HepG2 (cell line): ENCODE measurements around the gene RAB30. TPM values are rescaled to one million over a fixed set of nuclear protein-coding genes. Genes with fewer than 3 reads are reported as not detected.

ENCODE experiments used
- ATAC-seq: fragments of 200-7000 bp; cut with Tn5 transposase; 3 replicates; pipeline ENCODE4 v1.9.1; 2020; ENCODE audit warnings: mild to moderate bottlenecking, moderate library complexity
- BruUV-seq: library from RNA; stranded (reverse); fragments of 400-500 nt; replicated peaks from 2 replicates; lab custom pipeline; 2021; lab: Mats Ljungman, UMichigan
- CTCF ChIA-PET: fragments of 300-600 bp; formaldehyde crosslinking; extraction: SDS; loops from one replicate; lab custom pipeline; 2021; ENCODE audit warnings: low total read pairs, inconsistent platforms, low intra/inter-chr PET ratio; lab: Yijun Ruan, JAX
- POLR2A ChIA-PET: fragments of 350-600 bp; sonication (Branson Sonifier 250); formaldehyde crosslinking; loops from one replicate; lab custom pipeline; 2020; ENCODE audit warnings: antibody characterized with exemption, inconsistent platforms; lab: Yijun Ruan, JAX
- DNase-seq: peaks from one replicate; pipeline ENCODE4 v3.0.0-alpha.2; 2015; ENCODE audit warnings: low spot score
- FAIRE-seq: peaks from 3 replicates; lab custom pipeline; 2011; peaks lifted over from hg19 to GRCh38; lab: Jason Lieb, UNC
- H2AFZ ChIP-seq: one replicate; pipeline ENCODE4 v1.6.1; 2011; ENCODE audit warnings: low read length, inconsistent platforms
- H3K27ac ChIP-seq: fragments of 300-600 bp; 3 replicates; pipeline ENCODE4 v1.8.0; 2011; ENCODE audit warnings: mixed run types, mild to moderate bottlenecking, mixed read lengths, low read length, inconsistent platforms; ENCODE audit not compliant: insufficient read depth; ENCODE audit errors: extremely low read length
- H3K27me3 ChIP-seq, 2 experiments: fragments of 200-600 bp in 1 of 2; 2 replicates in 1 of 2; 3 replicates in 1 of 2; pipeline versions ENCODE4 v1.6.0 to v1.8.0; 2011; ENCODE audit warnings: low read length in 2 of 2, mild to moderate bottlenecking in 2 of 2, moderate library complexity in 2 of 2, inconsistent platforms in 1 of 2; ENCODE audit not compliant: insufficient read depth in 2 of 2, control insufficient read depth in 1 of 2
- H3K36me3 ChIP-seq, 2 experiments: fragments of 200-600 bp in 1 of 2; replicated peaks in 1 of 2; 2 replicates in 1 of 2; 3 replicates in 1 of 2; pipeline versions ENCODE4 v1.5.1 to v1.8.0; 2011; ENCODE audit warnings: low read length in 2 of 2, inconsistent platforms in 1 of 2; ENCODE audit not compliant: insufficient read depth in 2 of 2, control insufficient read depth in 1 of 2
- H3K4me1 ChIP-seq: 2 replicates; pipeline ENCODE4 v1.5.1; 2012; ENCODE audit warnings: low read length, inconsistent platforms; ENCODE audit not compliant: insufficient read depth
- H3K4me2 ChIP-seq: 2 replicates; pipeline ENCODE4 v1.6.0; 2011; ENCODE audit warnings: low read depth, low read length, inconsistent platforms
- H3K4me3 ChIP-seq, 3 experiments: fragments of 200-600 bp in 1 of 3; sonication (generic), shearing (Covaris generic) in 1 of 3; replicated peaks in 1 of 3; 2 replicates each; pipeline ENCODE4 v1.5.1; 2011 to 2016; ENCODE audit warnings: low read length in 3 of 3, inconsistent platforms in 2 of 3, low read depth in 2 of 3, mild to moderate bottlenecking in 2 of 3, control low read depth in 1 of 3, mixed read lengths in 1 of 3; ENCODE audit not compliant: insufficient read depth in 1 of 3
- H3K79me2 ChIP-seq: one replicate; pipeline ENCODE4 v1.6.1; 2011; ENCODE audit warnings: low read length, inconsistent platforms; ENCODE audit not compliant: insufficient read depth
- H3K9ac ChIP-seq: 2 replicates; pipeline ENCODE4 v1.6.0; 2011; ENCODE audit warnings: mild to moderate bottlenecking, low read depth, low read length, inconsistent platforms; ENCODE audit not compliant: insufficient read depth
- H3K9me3 ChIP-seq: 2 replicates; pipeline ENCODE4 v1.5.1; 2012; ENCODE audit warnings: mild to moderate bottlenecking, low read length
- H4K20me1 ChIP-seq: 2 replicates; pipeline ENCODE4 v1.6.0; 2011; ENCODE audit warnings: inconsistent platforms, mild to moderate bottlenecking, low read length, moderate library complexity; ENCODE audit not compliant: insufficient read depth
- AGO1 ChIP-seq: fragments of 200-400 bp; formaldehyde crosslinking; IDR thresholded peaks from 2 replicates; pipeline ENCODE4 v1.6.1; 2017; ENCODE audit warnings: mild to moderate bottlenecking, low read depth, low read length, moderate library complexity; ENCODE audit not compliant: poor library complexity, severe bottlenecking
- AGO2 ChIP-seq: fragments of 200-400 bp; formaldehyde crosslinking; optimal IDR thresholded peaks from 2 replicates; pipeline ENCODE3; 2017; ENCODE audit warnings: mild to moderate bottlenecking, low read depth, low read length, moderate library complexity
- CHCHD3 ChIP-seq: sonication (generic); formaldehyde crosslinking; IDR thresholded peaks from 2 replicates; pipeline ENCODE4 v1.8.0; 2022; ENCODE audit warnings: mild to moderate bottlenecking, missing genetic modification reagents, moderate library complexity
- ELF1 ChIP-seq: sonication (generic); formaldehyde crosslinking; IDR thresholded peaks from 2 replicates; pipeline ENCODE4 v1.4.0; 2020; ENCODE audit warnings: missing genetic modification reagents
- HNF4A ChIP-seq: sonication (generic); formaldehyde crosslinking; IDR thresholded peaks from 2 replicates; pipeline ENCODE4 v1.4.0; 2020; ENCODE audit warnings: missing genetic modification reagents
- HOXA5 ChIP-seq: sonication (generic); formaldehyde crosslinking; IDR thresholded peaks from 2 replicates; pipeline ENCODE4 v1.4.0; 2020; ENCODE audit warnings: missing genetic modification reagents
- KLF16 ChIP-seq, 2 experiments: sonication (generic) in 1 of 2; formaldehyde crosslinking in 1 of 2; IDR thresholded peaks; 2 replicates each; pipeline versions ENCODE4 v1.6.1 to v1.8.0; 2016 to 2023; ENCODE audit warnings: missing genetic modification reagents in 2 of 2, missing compliant biosample characterization in 1 of 2
- RFX5 ChIP-seq: IDR thresholded peaks from 2 replicates; pipeline ENCODE4 v1.6.1; 2011; ENCODE audit warnings: low read depth, low read length, improper control_type of control experiment
- ZBTB44 ChIP-seq: sonication (generic); formaldehyde crosslinking; IDR thresholded peaks from 2 replicates; pipeline ENCODE4 v1.4.0; 2020; ENCODE audit warnings: missing genetic modification reagents
- ZNF441 ChIP-seq: sonication (generic); formaldehyde crosslinking; IDR thresholded peaks from 2 replicates; pipeline ENCODE4 v1.7.0; 2021; ENCODE audit warnings: missing genetic modification reagents, borderline replicate concordance
- ZNF597 ChIP-seq: sonication (generic); formaldehyde crosslinking; IDR thresholded peaks from 2 replicates; pipeline ENCODE4 v1.5.0; 2020; ENCODE audit warnings: missing genetic modification reagents
- ZNF678 ChIP-seq: sonication (generic); formaldehyde crosslinking; IDR thresholded peaks from 2 replicates; pipeline ENCODE4 v1.4.0; 2020; ENCODE audit warnings: mild to moderate bottlenecking, missing genetic modification reagents
- ZNF709 ChIP-seq: sonication (generic); formaldehyde crosslinking; IDR thresholded peaks from 2 replicates; pipeline ENCODE4 v1.5.0; 2020; ENCODE audit warnings: mild to moderate bottlenecking, missing genetic modification reagents
- ZNF776 ChIP-seq: sonication (generic); formaldehyde crosslinking; IDR thresholded peaks from 2 replicates; pipeline ENCODE4 v1.4.0; 2020; ENCODE audit warnings: mild to moderate bottlenecking, missing genetic modification reagents
- WGBS: methylation state at CpG from one replicate; pipeline ENCODE4 v1.1.6; 2017; ENCODE audit warnings: low lambda C conversion rate; 5-methylcytosine and 5-hydroxymethylcytosine counted together
- in situ Hi-C: cut with HindIII; loops from 2 replicates; pipeline ENCODE4 v1.10.0; 2017; ENCODE audit warnings: low pct_unique_long_range_greater_than_20kb; ENCODE audit not compliant: extremely low pct_ligation_motif_present
- intact Hi-C: fragments of 100-400 bp; cut with micrococcal nuclease; formaldehyde crosslinking; loops from one replicate; pipeline ENCODE4 v1.10.0; 2022; ENCODE audit not compliant: unreplicated experiment
- polyA plus RNA-seq, 8 experiments: library from polyadenylated mRNA; depleted of rRNA in 3 of 8; stranded (reverse) in 7 of 8; unstranded in 1 of 8; fragments of >200 nt; fragmentation: Illumina TruSeq in 4 of 8; extraction: Trizol in 4 of 8; gene quantifications; 2 replicates each; pipeline versions ENCODE4 v1.2.1 to v1.2.3, GENCODE V29; 2011 to 2016; ENCODE audit warnings: low read depth in 4 of 8, missing spikeins in 1 of 8, mixed read lengths in 1 of 8; ENCODE audit not compliant: insufficient read depth in 1 of 8
- total RNA-seq, 5 experiments: library from RNA; depleted of rRNA; stranded (reverse); fragments of >200 nt; fragmentation: Illumina TruSeq; extraction: Trizol; gene quantifications; 2 replicates each; pipeline ENCODE4 v1.2.3, GENCODE V29; 2016; ENCODE audit warnings: low read depth in 1 of 5
- TF ChIP-seq, protein P1 (sequence below): sonication (generic); formaldehyde crosslinking; IDR thresholded peaks from 2 replicates; pipeline ENCODE4 v1.9.0; 2021; ENCODE audit warnings: missing genetic modification reagents, borderline replicate concordance
- TF ChIP-seq, protein P2 (sequence below): sonication (generic); formaldehyde crosslinking; IDR thresholded peaks from 2 replicates; pipeline ENCODE4 v1.5.0; 2020; ENCODE audit warnings: mild to moderate bottlenecking, missing genetic modification reagents, borderline replicate concordance

The RAB30 gene
- total and polyA plus RNA-seq, 2 of the 13 experiments (the other 11 are each of a cell fraction or from before 2014, with no cell fraction given): 3.7 to 5.0 TPM

DNA sequence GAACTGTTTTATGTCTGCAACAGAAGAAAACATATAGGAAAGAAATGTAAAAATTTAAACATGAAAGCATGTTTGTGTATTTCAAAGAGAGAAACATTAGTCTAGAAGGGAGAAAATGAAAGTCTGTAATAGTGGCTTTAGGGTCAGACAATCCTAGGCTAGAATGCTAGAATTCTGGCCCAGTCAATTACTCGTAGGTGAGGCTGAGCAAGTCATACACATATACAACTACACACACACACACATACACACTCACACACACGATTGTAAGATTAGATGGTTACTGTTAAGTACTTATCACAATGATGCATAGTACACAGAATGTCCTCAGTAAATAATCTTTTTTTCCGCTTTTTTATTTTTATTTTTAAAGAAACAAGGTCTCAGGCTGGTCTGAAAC, 47.5 kb upstream of the RAB30 start:
- CTCF ChIA-PET: no interaction called here
- no peak overlapping the region for H3K27ac ChIP-seq
- H4K20me1 ChIP-seq: no peaks in the 10 kb centered on the region
- DNase-seq (no peak), ATAC-seq (peak; percentile 11; the same call in 1 of the 3 replicates), FAIRE-seq (no peak)
- H3K4me2 ChIP-seq: peak overlapping the region; percentile 42; the same call in 1 of the 2 replicates
- H3K9me3 ChIP-seq: no peaks in the 10 kb centered on the region
- peaks cover 52% of the 10 kb centered on the region for H3K4me1 ChIP-seq
- POLR2A ChIA-PET: interaction anchor here (2.5 kb wide), 1 partner anchor 37 kb away, joined by 8 read pairs; the partner anchor contains the start of gene PCF11
- no TSS peak for BruUV-seq
- intact Hi-C loops: loop anchor here (5.0 kb wide), 1 partner anchor 47 kb away; the partner anchor contains the start of gene RAB30
- no peaks in the 10 kb centered on the region; a peak in 1 of 5 replicates for H3K27me3 ChIP-seq
- H2AFZ ChIP-seq: no peak overlapping the region
- in situ Hi-C loops: no loop called here
- no peak overlapping the region for H3K4me3 ChIP-seq
- H3K36me3 ChIP-seq: no peaks in the 10 kb centered on the region
- 9% methylated on average over 3 of the region's 3 CpGs for WGBS
- no peak overlapping the region for H3K9ac ChIP-seq
- no peaks in the 10 kb centered on the region for H3K79me2 ChIP-seq
- TF ChIP-seq CHCHD3 (CRISPR knock-in tag) (no peak), ZNF678 (CRISPR knock-in tag) (no peak), ZNF776 (CRISPR knock-in tag) (no peak), HOXA5 (CRISPR knock-in tag) (no peak), HNF4A (no peak), ZNF709 (no peak), AGO1 (no peak), ZNF441 (CRISPR knock-in tag) (no peak), ELF1 (no peak), ZBTB44 (CRISPR knock-in tag) (no peak), RFX5 (no peak), KLF16 (CRISPR knock-in tag; IDR thresholded peaks at IDR 0.05) (no peak), ZNF597 (CRISPR knock-in tag) (no peak), AGO2 (no peak)
- TF ChIP-seq, protein P1, sequence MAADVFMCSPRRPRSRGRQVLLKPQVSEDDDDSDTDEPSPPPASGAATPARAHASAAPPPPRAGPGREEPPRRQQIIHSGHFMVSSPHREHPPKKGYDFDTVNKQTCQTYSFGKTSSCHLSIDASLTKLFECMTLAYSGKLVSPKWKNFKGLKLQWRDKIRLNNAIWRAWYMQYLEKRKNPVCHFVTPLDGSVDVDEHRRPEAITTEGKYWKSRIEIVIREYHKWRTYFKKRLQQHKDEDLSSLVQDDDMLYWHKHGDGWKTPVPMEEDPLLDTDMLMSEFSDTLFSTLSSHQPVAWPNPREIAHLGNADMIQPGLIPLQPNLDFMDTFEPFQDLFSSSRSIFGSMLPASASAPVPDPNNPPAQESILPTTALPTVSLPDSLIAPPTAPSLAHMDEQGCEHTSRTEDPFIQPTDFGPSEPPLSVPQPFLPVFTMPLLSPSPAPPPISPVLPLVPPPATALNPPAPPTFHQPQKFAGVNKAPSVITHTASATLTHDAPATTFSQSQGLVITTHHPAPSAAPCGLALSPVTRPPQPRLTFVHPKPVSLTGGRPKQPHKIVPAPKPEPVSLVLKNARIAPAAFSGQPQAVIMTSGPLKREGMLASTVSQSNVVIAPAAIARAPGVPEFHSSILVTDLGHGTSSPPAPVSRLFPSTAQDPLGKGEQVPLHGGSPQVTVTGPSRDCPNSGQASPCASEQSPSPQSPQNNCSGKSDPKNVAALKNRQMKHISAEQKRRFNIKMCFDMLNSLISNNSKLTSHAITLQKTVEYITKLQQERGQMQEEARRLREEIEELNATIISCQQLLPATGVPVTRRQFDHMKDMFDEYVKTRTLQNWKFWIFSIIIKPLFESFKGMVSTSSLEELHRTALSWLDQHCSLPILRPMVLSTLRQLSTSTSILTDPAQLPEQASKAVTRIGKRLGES (CRISPR knock-in tag): no peak
- TF ChIP-seq, protein P2, sequence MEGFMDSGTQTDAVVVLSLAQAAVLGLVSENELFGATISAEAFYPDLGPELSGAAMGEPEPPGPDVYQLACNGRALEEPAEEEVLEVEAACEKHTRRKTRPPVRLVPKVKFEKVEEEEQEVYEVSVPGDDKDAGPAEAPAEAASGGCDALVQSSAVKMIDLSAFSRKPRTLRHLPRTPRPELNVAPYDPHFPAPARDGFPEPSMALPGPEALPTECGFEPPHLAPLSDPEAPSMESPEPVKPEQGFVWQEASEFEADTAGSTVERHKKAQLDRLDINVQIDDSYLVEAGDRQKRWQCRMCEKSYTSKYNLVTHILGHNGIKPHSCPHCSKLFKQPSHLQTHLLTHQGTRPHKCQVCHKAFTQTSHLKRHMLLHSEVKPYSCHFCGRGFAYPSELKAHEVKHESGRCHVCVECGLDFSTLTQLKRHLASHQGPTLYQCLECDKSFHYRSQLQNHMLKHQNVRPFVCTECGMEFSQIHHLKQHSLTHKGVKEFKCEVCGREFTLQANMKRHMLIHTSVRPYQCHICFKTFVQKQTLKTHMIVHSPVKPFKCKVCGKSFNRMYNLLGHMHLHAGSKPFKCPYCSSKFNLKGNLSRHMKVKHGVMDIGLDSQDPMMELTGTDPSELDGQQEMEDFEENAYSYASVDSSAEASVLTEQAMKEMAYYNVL (CRISPR knock-in tag): no peak
